ENCODE measurements around the gene KCNQ1OT1. TPM values are rescaled to one million over a fixed set of nuclear protein-coding genes. Genes with fewer than 3 reads are reported as not detected.
A peak's percentile ranks its signal among the peaks of the same experiment; 100 is the strongest.

Gene KCNQ1OT1
- total and polyA plus RNA-seq, 9 of the 15 experiments (the other 6 are each of a cell fraction or from before 2014, with no cell fraction given) = 0.04 to 2.3 (median 0.74) TPM

GRCh38 chr11:2731130-2732125 is 31.6 kb upstream of the KCNQ1OT1 start:
- Histone ChIP-seq H3K4me3 (no peak overlapping the region), H3K27ac (ENCODE audit: extremely low read depth, low read depth, low read length) (no peak overlapping the region), H3K9me3 (replicated peaks; ENCODE audit: control insufficient read depth, insufficient read depth, low read depth, low read length) (no peaks in the 10 kb centered on the region), H4K20me1 (replicated peaks; ENCODE audit: control insufficient read depth, insufficient read depth, low read length) (peaks cover 4% of the 10 kb centered on the region; the same call in 1 of the 2 replicates), H3K9ac (ENCODE audit: insufficient read depth in 1 of 2, low read depth in 2 of 2, low read length in 2 of 2) (peak overlapping the region in 1 of 2 experiments; percentile 56; a peak in 1 of 4 replicates), H3K36me3 (ENCODE audit: control insufficient read depth, insufficient read depth, low read length) (no peaks in the 10 kb centered on the region), H3K79me2 (ENCODE audit: control insufficient read depth, insufficient read depth, low read length) (no peaks in the 10 kb centered on the region), H3K4me2 (ENCODE audit: insufficient read depth, low read length) (no peak overlapping the region), H2AFZ (ENCODE audit: low read depth, low read length) (no peak overlapping the region), H3K27me3 (ENCODE audit: control insufficient read depth in 2 of 2, insufficient read depth in 2 of 2, low read length in 2 of 2) (peaks cover 0 to 4% of the 10 kb centered on the region in 2 experiments; a peak in 2 of 5 replicates), H3K9me1 (ENCODE audit: control insufficient read depth, insufficient read depth, low read length) (no peaks in the 10 kb centered on the region), H3K4me1 (replicated peaks in 1 of 2; ENCODE audit: control insufficient read depth in 2 of 2, insufficient read depth in 2 of 2, low read length in 2 of 2) (peaks cover 0 to 36% of the 10 kb centered on the region in 2 experiments; a peak in 2 of 5 replicates)
- no TSS peak for BruUV-seq (replicated peaks)
- ChIA-PET POLR2A (no interaction called here), CTCF (ENCODE audit: low intra/inter-chr PET ratio) (no interaction called here)
- TF ChIP-seq POLR2AphosphoS5 (IDR thresholded peaks at IDR 0.05; ENCODE audit: control insufficient read depth, insufficient read depth, low read depth, low read length) (no peak), DMBX1 (CRISPR knock-in tag; IDR thresholded peaks at IDR 0.05; ENCODE audit: borderline replicate concordance) (no peak), BRD9 (IDR thresholded peaks at IDR 0.05; ENCODE audit: low read depth, partially characterized antibody) (no peak), MTA3 (IDR thresholded peaks at IDR 0.05; ENCODE audit: borderline replicate concordance) (no peak), KLF16 (IDR thresholded peaks at IDR 0.05) (no peak), WHSC1 (IDR thresholded peaks at IDR 0.05; ENCODE audit: low read length) (no peak), NR2F6 (CRISPR knock-in tag; IDR thresholded peaks at IDR 0.05) (no peak)
- 46% methylated on average over 20 of the region's 28 CpGs for WGBS (ENCODE audit: insufficient coverage, low coverage, missing lambda C conversion rate)
- intact Hi-C loops (cut with micrococcal nuclease) = no loop called here
- no peak for DNase-seq (ENCODE audit: extremely low read depth in 1 of 4, low spot score in 3 of 4)
- in situ Hi-C loops (cut with MboI) = no loop called here
- no peak; the same call in 2 of the 3 replicates for ATAC-seq
- no peak for FAIRE-seq
